NCI-H1694 (cell line): ENCODE data around the gene DEFB124.

ENCODE experiments used
- DNase-seq: peaks from one replicate; lab custom pipeline; 2025; lab: John Stamatoyannopoulos, UW

The DEFB124 gene

DNA sequence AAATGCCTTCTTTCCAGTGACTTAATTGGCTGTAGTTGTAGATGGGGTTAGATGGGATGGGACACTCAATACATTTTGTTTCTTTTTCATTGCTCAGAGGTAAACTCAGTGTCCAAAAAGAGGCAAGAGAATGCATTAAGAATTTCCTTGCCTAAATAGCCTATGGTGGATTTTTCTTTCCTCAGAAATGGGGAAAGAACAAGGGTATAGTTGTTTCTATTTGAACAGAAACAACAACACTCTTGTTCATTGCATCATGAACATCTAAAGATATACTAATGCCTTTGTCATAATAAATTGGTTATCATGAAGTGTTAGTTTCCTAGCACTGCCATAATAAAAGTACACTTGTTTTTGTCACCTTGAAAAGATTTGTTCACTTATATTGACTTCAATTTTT is 49.1 kb downstream of the DEFB124 start:
- DNase-seq: no peak

DNA sequence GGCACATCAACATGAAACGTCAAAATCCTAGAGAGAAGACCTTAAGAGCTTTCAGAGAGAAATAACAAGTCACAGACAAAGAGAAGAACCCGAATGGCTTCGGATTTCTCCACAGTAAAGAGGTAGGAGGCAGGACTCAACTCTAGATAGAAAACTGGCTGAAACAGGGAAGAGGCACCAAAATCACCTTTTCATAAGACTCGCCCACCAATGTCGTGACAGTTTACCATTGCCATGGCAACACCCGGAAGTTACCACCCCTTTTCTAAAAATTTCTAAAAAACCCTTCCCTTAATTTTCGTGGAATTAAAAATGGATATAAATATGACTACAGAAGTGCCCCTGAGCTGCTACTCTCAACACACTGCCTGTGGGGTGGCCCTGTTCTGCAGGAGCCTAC is 56.6 kb downstream of the DEFB124 start:
- no peak for DNase-seq

DNA sequence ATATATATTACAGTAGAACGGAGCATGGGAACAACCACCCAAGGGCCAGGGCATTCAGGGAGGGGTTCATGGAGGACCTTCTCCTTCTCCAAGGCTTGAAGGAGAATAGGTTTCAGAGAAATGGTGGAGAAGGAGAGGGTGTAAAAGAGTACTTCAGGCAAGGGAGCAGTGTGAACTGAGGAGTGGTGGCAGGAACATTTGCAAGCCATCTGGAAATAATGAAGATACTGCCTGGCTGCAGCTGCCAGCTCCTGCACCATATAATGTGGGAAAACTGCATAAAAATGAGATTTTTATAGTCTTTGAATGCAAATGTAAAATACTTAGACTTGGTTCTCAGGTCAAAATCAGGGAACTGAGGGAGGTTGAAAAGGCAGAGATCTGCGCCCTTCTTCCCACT is 59.3 kb downstream of the DEFB124 start:
- DNase-seq: no peak
